PC-3 (cell line): ENCODE results near the gene STK33.

Source experiments
- EZH2 ChIP-seq: fragments of 300-600 bp; sonication (generic); IDR thresholded peaks from one replicate; pipeline ENCODE4 v1.6.1; 2017; ENCODE audit warnings: antibody characterized with exemption, mild to moderate bottlenecking, low read length; ENCODE audit not compliant: unreplicated experiment
- EZH2phosphoT487 ChIP-seq: fragments of 300-600 bp; sonication (generic); IDR thresholded peaks from 2 replicates; pipeline ENCODE4 v1.6.1; 2018; ENCODE audit warnings: mild to moderate bottlenecking, antibody characterized with exemption, low read length, borderline replicate concordance
- TF ChIP-seq, protein P1 (sequence below): fragments of 300-600 bp; sonication (generic); conservative IDR thresholded peaks from 2 replicates; pipeline ENCODE4 v1.5.1; 2017; ENCODE audit warnings: antibody characterized with exemption, low read depth, mild to moderate bottlenecking, low read length

DNA sequence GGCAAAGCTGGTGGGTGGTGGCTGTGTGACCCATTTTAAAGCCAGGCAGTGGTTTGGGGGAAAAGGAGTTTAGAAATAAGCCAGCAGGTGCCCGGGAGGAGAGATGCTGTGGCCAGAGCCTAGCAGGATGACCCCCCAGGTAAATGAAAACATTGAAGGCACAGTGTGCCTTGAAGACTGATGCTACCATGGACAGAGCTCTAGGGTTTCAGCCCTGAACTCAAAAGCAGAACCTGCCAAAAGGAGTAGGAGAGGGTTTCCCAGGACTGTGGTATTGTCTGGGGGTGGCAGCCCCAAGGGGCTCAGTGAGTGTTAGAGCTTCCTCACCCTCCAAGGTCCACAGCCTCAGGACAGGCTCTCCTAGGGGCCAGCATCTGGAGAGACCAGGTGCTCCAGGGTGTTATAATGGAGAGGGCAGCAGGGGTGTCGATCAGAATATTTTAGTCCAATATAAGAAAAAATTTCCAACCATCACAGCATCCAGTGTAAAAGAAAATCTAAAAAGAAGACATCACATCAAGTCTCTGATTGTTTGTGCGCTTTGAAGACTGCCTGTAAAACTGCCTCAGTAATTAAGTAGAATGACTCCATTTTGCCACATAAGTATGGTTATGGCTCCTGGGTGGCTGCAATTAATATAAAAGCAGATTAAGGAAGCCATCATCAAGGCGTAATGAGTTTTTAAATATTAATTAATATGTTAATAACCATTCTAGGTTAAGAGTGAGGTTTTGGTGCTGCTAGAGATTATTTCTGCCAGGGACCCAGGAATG, 241.7 kb downstream of the STK33 start:
- TF ChIP-seq, protein P1, sequence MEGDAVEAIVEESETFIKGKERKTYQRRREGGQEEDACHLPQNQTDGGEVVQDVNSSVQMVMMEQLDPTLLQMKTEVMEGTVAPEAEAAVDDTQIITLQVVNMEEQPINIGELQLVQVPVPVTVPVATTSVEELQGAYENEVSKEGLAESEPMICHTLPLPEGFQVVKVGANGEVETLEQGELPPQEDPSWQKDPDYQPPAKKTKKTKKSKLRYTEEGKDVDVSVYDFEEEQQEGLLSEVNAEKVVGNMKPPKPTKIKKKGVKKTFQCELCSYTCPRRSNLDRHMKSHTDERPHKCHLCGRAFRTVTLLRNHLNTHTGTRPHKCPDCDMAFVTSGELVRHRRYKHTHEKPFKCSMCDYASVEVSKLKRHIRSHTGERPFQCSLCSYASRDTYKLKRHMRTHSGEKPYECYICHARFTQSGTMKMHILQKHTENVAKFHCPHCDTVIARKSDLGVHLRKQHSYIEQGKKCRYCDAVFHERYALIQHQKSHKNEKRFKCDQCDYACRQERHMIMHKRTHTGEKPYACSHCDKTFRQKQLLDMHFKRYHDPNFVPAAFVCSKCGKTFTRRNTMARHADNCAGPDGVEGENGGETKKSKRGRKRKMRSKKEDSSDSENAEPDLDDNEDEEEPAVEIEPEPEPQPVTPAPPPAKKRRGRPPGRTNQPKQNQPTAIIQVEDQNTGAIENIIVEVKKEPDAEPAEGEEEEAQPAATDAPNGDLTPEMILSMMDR = no peak
- no peak for TF ChIP-seq EZH2
- TF ChIP-seq EZH2phosphoT487 = no peak
